ENCODE measurements around the gene NUCKS1. TPM values are rescaled to one million over a fixed set of nuclear protein-coding genes. Genes with fewer than 3 reads are reported as not detected.

The NUCKS1 gene
- total RNA-seq, 1 experiment from 2014 or later = 205 TPM

- DNase-seq = peak; percentile 98
- CTCF ChIA-PET = interaction anchor here (0.8 to 1.2 kb wide), 4 partner anchors 90 to 356 kb away, joined by 4 to 8 read pairs (median 5); no protein-coding TSS in a partner anchor
- Histone ChIP-seq H3K36me3 (ENCODE audit: control insufficient read depth, insufficient read depth, low read length) (no peaks in the 10 kb centered on the region; the same call in 1 of the 2 replicates), H3K4me1 (0 out of 2 replicates have a peak, but pooled peaks cover 3% of the 10 kb centered on the region), H3K4me3 (ENCODE audit: low read depth, low read length) (peak overlapping the region; percentile 93), H3K27me3 (replicated peaks; ENCODE audit: control insufficient read depth, insufficient read depth, low read length) (no peaks in the 10 kb centered on the region), H3K9me3 (no peaks in the 10 kb centered on the region)
- Mint-ChIP-seq H3K4me1 (ENCODE audit: low read depth, unreplicated experiment) (peaks cover 7% of the 10 kb centered on the region), H3K9me3 (ENCODE audit: unreplicated experiment) (no peaks in the 10 kb centered on the region), H3K27ac (ENCODE audit: unreplicated experiment) (peak overlapping the region; percentile 99), H3K4me3 (ENCODE audit: unreplicated experiment) (peak overlapping the region; percentile 87), H3K36me3 (ENCODE audit: insufficient read depth, unreplicated experiment) (peaks cover 37% of the 10 kb centered on the region), H3K27me3 (ENCODE audit: insufficient read depth, unreplicated experiment) (no peaks in the 10 kb centered on the region)
- POLR2A ChIA-PET = interaction anchor here (0.6 to 1.1 kb wide), 4 partner anchors 10 to 117 kb away, joined by 3 to 18 read pairs (median 3); partner anchors contain the start of gene SLC41A1
- no TSS peak for BruUV-seq (replicated peaks)
- intact Hi-C loops (cut with micrococcal nuclease; ENCODE audit: unreplicated experiment) = loop anchor here (1.0 kb wide), 1 partner anchor 26 kb away; the partner anchor contains the start of gene RAB29
- TF ChIP-seq CTCF (IDR thresholded peaks at IDR 0.05; ENCODE audit: insufficient read depth in 1 of 2, low read depth in 1 of 2, low read length in 1 of 2, severe bottlenecking in 1 of 2, unreplicated experiment in 1 of 2) = no peak
Observed at GRCh38 chr1:205749234-205750137, 496 bp downstream of the NUCKS1 start.

- no peak for TF ChIP-seq CTCF (IDR thresholded peaks at IDR 0.05; ENCODE audit: insufficient read depth in 1 of 2, low read depth in 1 of 2, low read length in 1 of 2, severe bottlenecking in 1 of 2, unreplicated experiment in 1 of 2)
- BruUV-seq (replicated peaks) = TSS peak; percentile 32
- H3K36me3 ChIP-seq (ENCODE audit: control insufficient read depth, insufficient read depth, low read length) = no peaks in the 10 kb centered on the region; the same call in 1 of the 2 replicates
- ChIA-PET CTCF (interaction anchor here (0.8 to 1.2 kb wide), 4 partner anchors 89 to 357 kb away, joined by 4 to 8 read pairs (median 5); no protein-coding TSS in a partner anchor), POLR2A (interaction anchor here (0.6 to 1.1 kb wide), 5 partner anchors 9 to 116 kb away, joined by 3 to 18 read pairs (median 3); partner anchors contain the start of gene SLC41A1)
- H3K9me3 ChIP-seq = no peaks in the 10 kb centered on the region
- H3K4me3 Mint-ChIP-seq (ENCODE audit: unreplicated experiment) = peak overlapping the region; percentile 87
- peaks cover 10% of the 10 kb centered on the region for H3K4me1 Mint-ChIP-seq (ENCODE audit: low read depth, unreplicated experiment)
- 0 out of 2 replicates have a peak, but pooled peaks cover 3% of the 10 kb centered on the region for H3K4me1 ChIP-seq
- no peaks in the 10 kb centered on the region for H3K27me3 ChIP-seq (replicated peaks; ENCODE audit: control insufficient read depth, insufficient read depth, low read length)
- intact Hi-C loops (cut with micrococcal nuclease; ENCODE audit: unreplicated experiment) = no loop called here
- H3K4me3 ChIP-seq (ENCODE audit: low read depth, low read length) = peak overlapping the region; percentile 93
- H3K27ac Mint-ChIP-seq (ENCODE audit: unreplicated experiment) = peak overlapping the region; percentile 99
- no peaks in the 10 kb centered on the region for H3K9me3 Mint-ChIP-seq (ENCODE audit: unreplicated experiment)
- H3K36me3 Mint-ChIP-seq (ENCODE audit: insufficient read depth, unreplicated experiment) = peaks cover 43% of the 10 kb centered on the region
- H3K27me3 Mint-ChIP-seq (ENCODE audit: insufficient read depth, unreplicated experiment) = no peaks in the 10 kb centered on the region
- peak in 1 of 2 experiments; percentile 17 for DNase-seq
Observed at GRCh38 chr1:205748403-205749233, 1.4 kb downstream of the NUCKS1 start.
